ENCODE results near the gene OR2A5.
"Not testable (repeated sequence)": the region's sequence is repeated elsewhere in the genome, so short reads cannot be mapped to it uniquely, and the experiment has no call there.

OR2A5 gene

GRCh38 chr7:144032985-144033709, 15.6 kb upstream of the OR2A5 start:
- in situ Hi-C loops (cut with HindIII; ENCODE audit: low sequenced_read_pairs): no loop called here

GRCh38 chr7:144035385-144035784, 13.4 kb upstream of the OR2A5 start:
- in situ Hi-C loops (cut with HindIII; ENCODE audit: low sequenced_read_pairs): no loop called here

GRCh38 chr7:144036302-144036885, 12.4 kb upstream of the OR2A5 start:
- in situ Hi-C loops (cut with HindIII; ENCODE audit: low sequenced_read_pairs): no loop called here

GRCh38 chr7:144037414-144038035, 11.2 kb upstream of the OR2A5 start:
- in situ Hi-C loops (cut with HindIII; ENCODE audit: low sequenced_read_pairs): no loop called here

- in situ Hi-C loops (cut with HindIII; ENCODE audit: low sequenced_read_pairs): no loop called here
These were observed 9.9 kb upstream of the OR2A5 start for GRCh38 chr7:144038887-144039286.

- in situ Hi-C loops (cut with HindIII; ENCODE audit: low sequenced_read_pairs): no loop called here
These were observed 743 bp downstream of the OR2A5 start for GRCh38 chr7:144049491-144049890.

- in situ Hi-C loops (cut with HindIII; ENCODE audit: low sequenced_read_pairs): no loop called here
These were observed 1.3 kb downstream of the OR2A5 start for GRCh38 chr7:144050093-144050492.

- in situ Hi-C loops (cut with HindIII; ENCODE audit: low sequenced_read_pairs): not testable (repeated sequence)
These were observed 2.1 kb downstream of the OR2A5 start for GRCh38 chr7:144050884-144051283.

GRCh38 chr7:144057954-144058353, 9.2 kb downstream of the OR2A5 start:
- in situ Hi-C loops (cut with HindIII; ENCODE audit: low sequenced_read_pairs): no loop called here

- in situ Hi-C loops (cut with HindIII; ENCODE audit: low sequenced_read_pairs): no loop called here
These were observed 15.0 kb downstream of the OR2A5 start for GRCh38 chr7:144063710-144064109.

GRCh38 chr7:144069511-144069910, 20.8 kb downstream of the OR2A5 start, which contains the start of gene OR2A25:
Gene OR2A25 (plus strand): TSS chr7:144069811. CDS start chr7:144074220, 4,409 bp downstream.
- in situ Hi-C loops (cut with HindIII; ENCODE audit: low sequenced_read_pairs): no loop called here

GRCh38 chr7:144069953-144070352, 21.2 kb downstream of the OR2A5 start:
- in situ Hi-C loops (cut with HindIII; ENCODE audit: low sequenced_read_pairs): no loop called here

- in situ Hi-C loops (cut with HindIII; ENCODE audit: low sequenced_read_pairs): no loop called here
These were observed 25.6 kb downstream of the OR2A5 start for GRCh38 chr7:144074374-144074773.

- in situ Hi-C loops (cut with HindIII; ENCODE audit: low sequenced_read_pairs): no loop called here
These were observed 37.2 kb downstream of the OR2A5 start, which contains the start of gene OR2A12 for GRCh38 chr7:144085978-144086377. Gene OR2A12 (plus strand): TSS chr7:144086278. CDS start chr7:144095108, 8,830 bp downstream.

- in situ Hi-C loops (cut with HindIII; ENCODE audit: low sequenced_read_pairs): no loop called here
These were observed 38.0 kb downstream of the OR2A5 start for GRCh38 chr7:144086730-144087129.

- in situ Hi-C loops (cut with HindIII; ENCODE audit: low sequenced_read_pairs): no loop called here
These were observed 38.5 kb downstream of the OR2A5 start for GRCh38 chr7:144087230-144087629.

- in situ Hi-C loops (cut with HindIII; ENCODE audit: low sequenced_read_pairs): no loop called here
These were observed 41.9 kb downstream of the OR2A5 start for GRCh38 chr7:144090667-144091066.

- in situ Hi-C loops (cut with HindIII; ENCODE audit: low sequenced_read_pairs): no loop called here
These were observed 50.0 kb downstream of the OR2A5 start for GRCh38 chr7:144098776-144099175.

- in situ Hi-C loops (cut with HindIII; ENCODE audit: low sequenced_read_pairs): no loop called here
These were observed 51.9 kb downstream of the OR2A5 start for GRCh38 chr7:144100607-144101006.

- in situ Hi-C loops (cut with HindIII; ENCODE audit: low sequenced_read_pairs): no loop called here
These were observed 53.3 kb downstream of the OR2A5 start for GRCh38 chr7:144102041-144102440.

GRCh38 chr7:144105211-144105610, 56.5 kb downstream of the OR2A5 start:
- in situ Hi-C loops (cut with HindIII; ENCODE audit: low sequenced_read_pairs): no loop called here

Data from DLD1 (cell line).